COLO829 (cell line): ENCODE measurements around the gene MYO10.

Experiments
- DNase-seq: peaks from one replicate; pipeline ENCODE4 v3.0.0; 2012; ENCODE audit warnings: low spot score

MYO10 gene

GRCh38 chr5:16709691-16710433 lies 226.2 kb downstream of the MYO10 start:
- no peak for DNase-seq

GRCh38 chr5:16707869-16708192 lies 228.3 kb downstream of the MYO10 start:
- no peak for DNase-seq

- DNase-seq: no peak
Measured at GRCh38 chr5:16707168-16707868, 228.8 kb downstream of the MYO10 start.

GRCh38 chr5:16704945-16705344 lies 231.1 kb downstream of the MYO10 start:
- DNase-seq: no peak

GRCh38 chr5:16702964-16703363 lies 233.1 kb downstream of the MYO10 start:
- DNase-seq: no peak

- DNase-seq: no peak
Measured at GRCh38 chr5:16701134-16702099, 234.7 kb downstream of the MYO10 start.

GRCh38 chr5:16700081-16700480 lies 236.0 kb downstream of the MYO10 start:
- no peak for DNase-seq

GRCh38 chr5:16695779-16696178 lies 240.3 kb downstream of the MYO10 start:
- no peak for DNase-seq

GRCh38 chr5:16693879-16694278 lies 242.2 kb downstream of the MYO10 start:
- no peak for DNase-seq

- DNase-seq: no peak
Measured at GRCh38 chr5:16691731-16692130, 244.4 kb downstream of the MYO10 start.

- DNase-seq: peak; percentile 36
Measured at GRCh38 chr5:16690243-16690852, 245.7 kb downstream of the MYO10 start.

GRCh38 chr5:16687898-16688297 lies 248.2 kb downstream of the MYO10 start:
- DNase-seq: no peak

- DNase-seq: no peak
Measured at GRCh38 chr5:16685069-16685468, 251.0 kb downstream of the MYO10 start.

GRCh38 chr5:16681876-16682275 lies 254.2 kb downstream of the MYO10 start:
- no peak for DNase-seq

- no peak for DNase-seq
Measured at GRCh38 chr5:16679863-16680262, 256.2 kb downstream of the MYO10 start.

GRCh38 chr5:16679190-16679589 lies 256.9 kb downstream of the MYO10 start:
- DNase-seq: no peak

- peak; percentile 68 for DNase-seq
Measured at GRCh38 chr5:16675806-16676205, 260.3 kb downstream of the MYO10 start.

GRCh38 chr5:16674750-16675149 lies 261.3 kb downstream of the MYO10 start:
- no peak for DNase-seq

GRCh38 chr5:16673241-16674201 lies 262.6 kb downstream of the MYO10 start:
- DNase-seq: no peak

- no peak for DNase-seq
Measured at GRCh38 chr5:16671208-16671607, 264.9 kb downstream of the MYO10 start.

GRCh38 chr5:16669776-16670175 lies 266.3 kb downstream of the MYO10 start:
- no peak for DNase-seq
